GM12874 (cell line): ENCODE data around the gene MEGF11.

ENCODE experiments used
- CTCF ChIP-seq: IDR thresholded peaks from 2 replicates; pipeline ENCODE4 v1.5.1; 2011; ENCODE audit warnings: low read depth, mild to moderate bottlenecking, control low read depth, low read length, moderate library complexity; ENCODE audit not compliant: insufficient read depth

MEGF11 gene

GRCh38 chr15:66153549-66154415 lies 99.8 kb downstream of the MEGF11 start:
- no peak for TF ChIP-seq CTCF

GRCh38 chr15:66152650-66153049 lies 100.9 kb downstream of the MEGF11 start:
- no peak for TF ChIP-seq CTCF

GRCh38 chr15:66151809-66152208 lies 101.7 kb downstream of the MEGF11 start:
- no peak for TF ChIP-seq CTCF

- no peak for TF ChIP-seq CTCF
Measured at GRCh38 chr15:66149871-66150270, 103.7 kb downstream of the MEGF11 start.

GRCh38 chr15:66148187-66148586 lies 105.4 kb downstream of the MEGF11 start:
- TF ChIP-seq CTCF = no peak

- TF ChIP-seq CTCF = no peak
Measured at GRCh38 chr15:66147440-66147839, 106.1 kb downstream of the MEGF11 start.

GRCh38 chr15:66145726-66146182 lies 107.8 kb downstream of the MEGF11 start:
- no peak for TF ChIP-seq CTCF
